Natural killer cell treated with Interleukin-12 subunit alpha and Interleukin-12 subunit beta and Interleukin-15 and Interleukin-18, amount 100 ng/mL, for 72 hours (primary cell): ENCODE measurements around the gene PTPRK. TPM values are rescaled to one million over a fixed set of nuclear protein-coding genes. Genes with fewer than 3 reads are reported as not detected.

Experiments
- ATAC-seq, 2 donors: fragments of 150-1000 bp; cut with Tn5 transposase in 1 of 2; sonication (Bioruptor Pico), chemical (Tn5 transposase) in 1 of 2; 2 replicates each; pipeline ENCODE4 v1.10.0; 2021
- DNase-seq: peaks from one replicate; pipeline ENCODE4 v3.0.0; 2022; ENCODE audit warnings: low spot score
- H3K27ac Mint-ChIP-seq, 2 donors: 1 replicate in 1 of 2; 2 replicates in 1 of 2; pipeline ENCODE4 v1.8.0; 2022; ENCODE audit warnings: mixed read lengths in 2 of 2, mild to moderate bottlenecking in 1 of 2, moderate library complexity in 1 of 2
- H3K27me3 Mint-ChIP-seq, 2 donors: 1 replicate in 1 of 2; 2 replicates in 1 of 2; pipeline ENCODE4 v1.8.0; 2022; ENCODE audit warnings: mixed read lengths in 2 of 2
- H3K36me3 Mint-ChIP-seq: one replicate; pipeline ENCODE4 v1.8.0; 2022; ENCODE audit warnings: mixed read lengths
- H3K4me1 Mint-ChIP-seq, 2 donors: 1 replicate in 1 of 2; 2 replicates in 1 of 2; pipeline ENCODE4 v1.8.0; 2022; ENCODE audit warnings: low read depth in 2 of 2, mixed read lengths in 2 of 2, mild to moderate bottlenecking in 1 of 2
- H3K4me3 Mint-ChIP-seq: one replicate; pipeline ENCODE4 v1.8.0; 2022; ENCODE audit warnings: mixed read lengths
- H3K9me3 Mint-ChIP-seq: 2 replicates; pipeline ENCODE4 v1.8.0; 2022; ENCODE audit warnings: mixed read lengths
- total RNA-seq, 2 donors: library from RNA; stranded (reverse); gene quantifications; one replicate each; pipeline ENCODE4 v1.2.3, GENCODE V29; 2022

Gene PTPRK
- total RNA-seq, 2 donors from 2014 or later = 0.59 to 13.8 TPM

- H3K9me3 Mint-ChIP-seq = no peaks in the 10 kb centered on the region
- DNase-seq (no peak), ATAC-seq (peak in 1 of 2 donors; percentile 72)
- no peaks in the 10 kb centered on the region for H3K36me3 Mint-ChIP-seq
- no peak overlapping the region for H3K27ac Mint-ChIP-seq
- H3K4me3 Mint-ChIP-seq = no peak overlapping the region
- no peaks in the 10 kb centered on the region for H3K4me1 Mint-ChIP-seq
- H3K27me3 Mint-ChIP-seq = no peaks in the 10 kb centered on the region
Observed at GRCh38 chr6:128275030-128275429, 245.4 kb downstream of the PTPRK start.

GRCh38 chr6:128271527-128271926 lies 248.9 kb downstream of the PTPRK start:
- Mint-ChIP-seq H3K4me3 (no peak overlapping the region), H3K27ac (no peak overlapping the region), H3K4me1 (no peaks in the 10 kb centered on the region), H3K9me3 (no peaks in the 10 kb centered on the region), H3K27me3 (peaks cover 0 to under 1% of the 10 kb centered on the region in 2 donors), H3K36me3 (no peaks in the 10 kb centered on the region)
- DNase-seq (no peak), ATAC-seq (no peak)

- ATAC-seq (no peak), DNase-seq (no peak)
- H3K9me3 Mint-ChIP-seq = no peaks in the 10 kb centered on the region
- no peaks in the 10 kb centered on the region for H3K4me1 Mint-ChIP-seq
- H3K27ac Mint-ChIP-seq = no peak overlapping the region
- H3K36me3 Mint-ChIP-seq = no peaks in the 10 kb centered on the region
- H3K4me3 Mint-ChIP-seq = no peak overlapping the region
- peaks cover 0 to 2% of the 10 kb centered on the region in 2 donors for H3K27me3 Mint-ChIP-seq
Observed at GRCh38 chr6:128271011-128271410, 249.4 kb downstream of the PTPRK start.

GRCh38 chr6:128266946-128267345 lies 253.5 kb downstream of the PTPRK start:
- no peaks in the 10 kb centered on the region for H3K9me3 Mint-ChIP-seq
- H3K27me3 Mint-ChIP-seq = peaks cover 0 to 2% of the 10 kb centered on the region in 2 donors
- no peak overlapping the region for H3K27ac Mint-ChIP-seq
- no peaks in the 10 kb centered on the region for H3K4me1 Mint-ChIP-seq
- ATAC-seq (no peak), DNase-seq (no peak)
- H3K4me3 Mint-ChIP-seq = no peak overlapping the region
- H3K36me3 Mint-ChIP-seq = no peaks in the 10 kb centered on the region

- Mint-ChIP-seq H3K4me3 (no peak overlapping the region), H3K4me1 (no peaks in the 10 kb centered on the region), H3K9me3 (no peaks in the 10 kb centered on the region), H3K36me3 (no peaks in the 10 kb centered on the region), H3K27ac (no peak overlapping the region), H3K27me3 (peaks cover 0 to 2% of the 10 kb centered on the region in 2 donors)
- DNase-seq = no peak
- ATAC-seq = no peak
Observed at GRCh38 chr6:128265706-128266105, 254.7 kb downstream of the PTPRK start.

GRCh38 chr6:128259730-128260685 lies 260.4 kb downstream of the PTPRK start:
- Mint-ChIP-seq H3K4me3 (peak overlapping the region; percentile 44), H3K9me3 (no peaks in the 10 kb centered on the region), H3K36me3 (no peaks in the 10 kb centered on the region), H3K27me3 (no peaks in the 10 kb centered on the region), H3K4me1 (peaks cover 15 to 22% of the 10 kb centered on the region in 2 donors), H3K27ac (peak overlapping the region; percentile 4 to 56)
- DNase-seq (no peak), ATAC-seq (no peak)

- DNase-seq = no peak
Observed at GRCh38 chr6:128259029-128259724, 261.2 kb downstream of the PTPRK start.

GRCh38 chr6:128256095-128256494 lies 264.3 kb downstream of the PTPRK start:
- Mint-ChIP-seq H3K36me3 (no peaks in the 10 kb centered on the region), H3K27ac (no peak overlapping the region), H3K27me3 (no peaks in the 10 kb centered on the region), H3K4me3 (no peak overlapping the region), H3K4me1 (peaks cover 23 to 29% of the 10 kb centered on the region in 2 donors), H3K9me3 (no peaks in the 10 kb centered on the region)
- no peak for DNase-seq
- ATAC-seq = no peak

More at GRCh38 chr6:128259029-128259724, 261.2 kb downstream of the PTPRK start:
- Mint-ChIP-seq H3K9me3 (no peaks in the 10 kb centered on the region), H3K4me3 (peak overlapping the region; percentile 44), H3K36me3 (no peaks in the 10 kb centered on the region), H3K27ac (peak overlapping the region; percentile 4 to 56), H3K27me3 (no peaks in the 10 kb centered on the region), H3K4me1 (peaks cover 15 to 22% of the 10 kb centered on the region in 2 donors)
- peak; percentile 80 to 86 for ATAC-seq

- Mint-ChIP-seq H3K4me3 (no peak overlapping the region), H3K9me3 (no peaks in the 10 kb centered on the region), H3K27ac (no peak overlapping the region), H3K36me3 (no peaks in the 10 kb centered on the region), H3K4me1 (peaks cover 7 to 8% of the 10 kb centered on the region in 2 donors), H3K27me3 (no peaks in the 10 kb centered on the region)
- no peak for DNase-seq
- ATAC-seq = no peak
Observed at GRCh38 chr6:128252341-128253176, 267.8 kb downstream of the PTPRK start.

GRCh38 chr6:128251445-128252340 lies 268.7 kb downstream of the PTPRK start:
- Mint-ChIP-seq H3K27me3 (no peaks in the 10 kb centered on the region), H3K27ac (no peak overlapping the region), H3K4me1 (peaks cover 7 to 8% of the 10 kb centered on the region in 2 donors), H3K36me3 (no peaks in the 10 kb centered on the region), H3K9me3 (no peaks in the 10 kb centered on the region), H3K4me3 (no peak overlapping the region)
- no peak for DNase-seq
- no peak for ATAC-seq

- no peak overlapping the region for H3K4me3 Mint-ChIP-seq
- no peak for ATAC-seq
- H3K9me3 Mint-ChIP-seq = no peaks in the 10 kb centered on the region
- no peak overlapping the region for H3K27ac Mint-ChIP-seq
- H3K27me3 Mint-ChIP-seq = no peaks in the 10 kb centered on the region
- no peaks in the 10 kb centered on the region for H3K36me3 Mint-ChIP-seq
- peaks cover 7 to 8% of the 10 kb centered on the region in 2 donors for H3K4me1 Mint-ChIP-seq
- no peak for DNase-seq
Observed at GRCh38 chr6:128250370-128251070, 269.9 kb downstream of the PTPRK start.

GRCh38 chr6:128249429-128249828 lies 271.0 kb downstream of the PTPRK start:
- H3K27ac Mint-ChIP-seq = no peak overlapping the region
- H3K4me3 Mint-ChIP-seq = no peak overlapping the region
- H3K9me3 Mint-ChIP-seq = no peaks in the 10 kb centered on the region
- DNase-seq (no peak), ATAC-seq (no peak)
- H3K4me1 Mint-ChIP-seq = peaks cover 7 to 8% of the 10 kb centered on the region in 2 donors
- no peaks in the 10 kb centered on the region for H3K27me3 Mint-ChIP-seq
- no peaks in the 10 kb centered on the region for H3K36me3 Mint-ChIP-seq
